ENCODE data around the gene UACA. TPM values are rescaled to one million over a fixed set of nuclear protein-coding genes. Genes with fewer than 3 reads are reported as not detected.
"Not testable (repeated sequence)": the region's sequence is repeated elsewhere in the genome, so short reads cannot be mapped to it uniquely, and the experiment has no call there.

UACA gene
- total RNA-seq, 1 donor from 2014 or later, result 105 TPM

- no peak for DNase-seq
These were observed 55.6 kb downstream of the UACA start for GRCh38 chr15:70707686-70708300.

GRCh38 chr15:70704731-70705130 lies 58.6 kb downstream of the UACA start:
- DNase-seq, result no peak

GRCh38 chr15:70704166-70704565 lies 59.2 kb downstream of the UACA start:
- DNase-seq, result no peak

- peak; percentile 16 for DNase-seq
These were observed 60.1 kb downstream of the UACA start for GRCh38 chr15:70703096-70703878.

DNA sequence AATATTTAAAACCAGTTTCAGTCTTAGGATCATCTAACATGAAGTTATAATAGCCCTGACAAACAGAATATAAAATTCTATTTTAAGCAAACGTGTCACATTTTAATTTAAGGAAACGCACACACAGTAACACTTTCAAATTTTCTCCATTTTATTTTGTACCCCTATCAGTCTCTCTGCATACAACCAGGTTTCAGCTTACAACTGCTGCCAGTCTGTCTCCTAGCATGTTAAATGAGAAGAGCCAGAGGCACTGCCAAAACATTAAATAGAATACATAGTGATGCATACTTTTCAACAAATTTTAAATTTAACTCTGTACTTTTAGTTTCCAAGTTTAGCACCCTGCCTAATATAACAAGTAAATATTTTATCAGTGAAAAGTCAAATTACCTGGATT lies 60.8 kb downstream of the UACA start:
- DNase-seq, result no peak

DNA sequence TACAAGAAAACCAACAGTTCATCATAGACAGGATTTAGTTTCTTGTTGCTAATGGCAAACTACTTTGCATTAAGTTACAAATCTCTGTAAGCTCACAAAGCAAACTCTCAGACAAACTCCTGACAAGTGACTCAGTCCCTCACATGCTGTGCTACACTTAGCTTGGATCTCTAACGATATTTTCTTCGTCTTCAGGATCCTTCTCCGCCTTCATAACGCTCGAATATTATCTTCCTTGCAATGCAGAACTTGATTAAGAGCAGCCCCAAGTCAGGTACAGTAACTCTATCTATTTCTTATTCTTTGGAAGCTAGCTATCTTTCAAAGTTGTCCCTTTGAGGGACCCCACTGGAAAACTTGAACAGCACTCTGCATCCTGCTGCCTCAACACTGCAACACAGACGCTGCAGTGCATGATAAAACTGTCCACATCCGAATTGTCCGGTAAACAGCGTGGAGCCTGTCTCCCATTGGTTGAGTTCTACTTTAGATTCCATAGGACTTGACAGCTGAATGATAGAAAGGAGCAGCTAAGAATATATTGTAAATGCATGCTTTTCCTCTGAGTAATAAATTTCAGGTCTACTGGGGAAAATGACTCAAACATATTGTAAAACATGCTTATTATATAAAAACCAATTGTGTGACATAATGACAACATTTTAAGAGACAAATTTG lies 61.3 kb downstream of the UACA start:
- DNase-seq, result peak; percentile 53

- no peak for DNase-seq
These were observed 62.2 kb downstream of the UACA start for GRCh38 chr15:70701171-70701570.

GRCh38 chr15:70699890-70700289 lies 63.5 kb downstream of the UACA start:
- DNase-seq, result no peak

GRCh38 chr15:70698836-70699390 lies 64.4 kb downstream of the UACA start:
- no peak for DNase-seq

- DNase-seq, result no peak
These were observed 64.9 kb downstream of the UACA start for GRCh38 chr15:70698426-70698825.

DNA sequence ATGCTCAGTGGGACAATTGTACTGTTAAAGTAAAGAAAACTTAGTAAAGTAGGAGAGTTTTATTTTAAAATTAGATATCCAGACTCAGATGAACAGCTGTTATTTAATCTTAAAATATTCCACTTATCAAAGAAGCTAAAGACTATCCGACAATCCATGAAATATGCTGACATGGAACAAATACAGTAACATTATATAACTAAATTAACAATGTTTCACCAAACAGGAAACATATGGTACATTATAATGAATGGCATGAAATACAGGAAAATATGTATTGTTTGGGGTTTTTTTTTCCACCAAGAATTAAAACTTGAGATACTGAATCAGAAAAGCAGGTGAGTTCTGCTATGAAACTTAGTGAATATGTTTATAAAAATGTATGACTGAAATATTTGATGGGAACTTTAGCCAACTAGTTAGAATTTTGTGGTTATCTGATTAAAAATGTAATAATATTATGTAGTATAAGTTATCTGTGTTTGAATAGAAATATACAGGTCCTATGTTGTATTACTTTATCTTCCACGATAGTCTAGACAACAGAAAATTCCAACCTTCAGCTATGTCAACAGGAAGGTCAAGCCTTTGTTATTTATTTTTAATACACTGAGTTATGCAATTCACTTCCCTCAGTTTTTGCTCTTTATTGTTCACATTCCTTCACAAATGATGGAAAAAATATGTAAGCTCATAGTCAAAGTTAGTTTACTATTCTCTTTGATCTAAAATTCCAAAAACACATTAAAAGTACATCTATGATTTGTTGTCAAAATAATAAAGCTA lies 72.7 kb downstream of the UACA start:
- no peak for DNase-seq

GRCh38 chr15:70690021-70690420 lies 73.3 kb downstream of the UACA start:
- no peak for DNase-seq

DNA sequence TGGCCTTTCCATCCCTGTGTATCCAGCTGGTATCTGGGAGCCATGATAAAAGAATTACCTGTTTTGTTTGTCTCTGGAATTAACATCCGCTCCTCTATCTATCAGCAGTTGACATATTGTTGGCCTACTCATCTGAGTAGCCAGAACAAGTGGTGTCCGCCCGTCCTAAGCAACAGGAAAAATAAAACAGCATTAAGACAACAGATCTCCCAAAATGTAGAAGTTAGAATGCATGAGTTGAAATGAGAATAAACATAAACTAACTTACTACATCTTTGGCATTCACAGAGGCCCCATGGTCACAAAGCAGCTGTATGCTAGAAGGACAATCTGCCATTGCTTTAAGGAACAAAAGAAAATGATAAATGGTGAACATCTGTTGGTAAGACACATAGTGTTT lies 75.9 kb downstream of the UACA start:
- DNase-seq, result no peak

- no peak for DNase-seq
These were observed 82.5 kb downstream of the UACA start for GRCh38 chr15:70680817-70681216.

DNA sequence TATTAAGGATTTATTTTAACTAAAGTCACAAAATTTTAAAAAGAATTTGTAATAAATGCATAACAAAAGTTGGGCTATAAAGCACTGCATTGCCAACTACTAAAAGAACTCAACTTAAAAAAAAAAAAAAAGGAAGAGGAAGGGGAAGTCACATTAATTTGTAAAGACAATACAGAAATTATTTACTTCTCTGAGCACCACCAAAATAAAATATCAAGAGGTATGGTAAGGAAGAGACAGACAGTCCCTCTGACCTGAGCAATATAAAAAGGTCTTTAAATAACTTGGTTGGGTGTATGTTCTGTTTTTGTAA lies 83.5 kb downstream of the UACA start:
- no peak for DNase-seq

GRCh38 chr15:70672081-70672480 lies 91.3 kb downstream of the UACA start:
- no peak for DNase-seq

DNA sequence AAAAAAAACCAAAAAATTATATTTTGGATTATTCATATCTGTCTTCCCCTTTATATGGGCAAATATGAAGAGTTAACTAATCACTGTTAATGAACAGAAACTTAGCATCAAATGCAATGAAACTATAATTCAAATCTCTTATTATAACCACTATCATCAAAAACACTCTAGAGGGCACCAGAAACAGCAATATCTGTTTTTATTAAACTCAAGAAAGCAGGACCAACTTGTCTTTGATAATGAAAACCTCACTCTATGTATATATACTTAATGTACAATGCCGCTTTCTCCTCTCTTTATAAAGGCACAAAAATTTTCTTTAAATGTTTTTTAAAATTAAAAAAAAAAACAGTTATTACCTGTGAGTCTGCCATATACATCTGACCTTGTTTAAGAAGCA lies 92.7 kb downstream of the UACA start:
- DNase-seq, result no peak

GRCh38 chr15:70669966-70670658 lies 93.2 kb downstream of the UACA start:
- no peak for DNase-seq

- DNase-seq, result no peak
These were observed 94.3 kb downstream of the UACA start for GRCh38 chr15:70669006-70669602.

- no peak for DNase-seq
These were observed 97.8 kb downstream of the UACA start for GRCh38 chr15:70665599-70665998.

GRCh38 chr15:70664494-70664893 lies 98.9 kb downstream of the UACA start:
- DNase-seq, result no peak

- DNase-seq, result not testable (repeated sequence)
These were observed 100.3 kb downstream of the UACA start for GRCh38 chr15:70663069-70663468.

All from skin of body (tissue), 2 donors.